GM12872 (cell line): ENCODE data around the gene LRRC57.

Experiments used
- CTCF ChIP-seq: IDR thresholded peaks from 3 replicates; pipeline ENCODE4 v1.5.1; 2011; ENCODE audit warnings: low read depth, mild to moderate bottlenecking, low read length, moderate library complexity; ENCODE audit not compliant: insufficient read depth

Gene LRRC57

GRCh38 chr15:42548249-42549031 is at the start of gene LRRC57, which contains the start of gene HAUS2:
Gene LRRC57, minus strand, starts transcription at chr15:42548793. Its CDS starts 359 bp downstream, at chr15:42548434.
Gene HAUS2, plus strand, starts transcription at chr15:42548838. Its CDS starts 35 bp downstream, at chr15:42548873.
- TF ChIP-seq CTCF, result no peak

- no peak for TF ChIP-seq CTCF
These were observed 47.1 kb upstream of the LRRC57 start for GRCh38 chr15:42595626-42596240.

GRCh38 chr15:42594095-42594494 is 45.5 kb upstream of the LRRC57 start:
- TF ChIP-seq CTCF, result no peak

- no peak for TF ChIP-seq CTCF
These were observed 44.5 kb upstream of the LRRC57 start for GRCh38 chr15:42593143-42593542.

GRCh38 chr15:42592716-42593115 is 44.1 kb upstream of the LRRC57 start:
- no peak for TF ChIP-seq CTCF

GRCh38 chr15:42591238-42591934 is 42.8 kb upstream of the LRRC57 start:
- TF ChIP-seq CTCF, result peak; percentile 50; the same call in 2 of the 3 replicates

- no peak for TF ChIP-seq CTCF
These were observed 42.1 kb upstream of the LRRC57 start for GRCh38 chr15:42590619-42591237.
